Dermis blood vessel endothelial cell (primary cell): Measurements from ENCODE around the gene DCLRE1B. TPM values are rescaled to one million over a fixed set of nuclear protein-coding genes. Genes with fewer than 3 reads are reported as not detected.
A peak's percentile ranks its signal among the peaks of the same experiment; 100 is the strongest.

Experiments used
- DNase-seq: peaks from one replicate; pipeline ENCODE4 v3.0.0; 2010
- total RNA-seq: library from RNA; depleted of rRNA; stranded (reverse); fragments of >200 nt; gene quantifications from 2 replicates; pipeline ENCODE4 v1.2.3, GENCODE V29; 2014

Gene DCLRE1B
- total RNA-seq, 1 donor from 2014 or later = 2.4 TPM

DNA sequence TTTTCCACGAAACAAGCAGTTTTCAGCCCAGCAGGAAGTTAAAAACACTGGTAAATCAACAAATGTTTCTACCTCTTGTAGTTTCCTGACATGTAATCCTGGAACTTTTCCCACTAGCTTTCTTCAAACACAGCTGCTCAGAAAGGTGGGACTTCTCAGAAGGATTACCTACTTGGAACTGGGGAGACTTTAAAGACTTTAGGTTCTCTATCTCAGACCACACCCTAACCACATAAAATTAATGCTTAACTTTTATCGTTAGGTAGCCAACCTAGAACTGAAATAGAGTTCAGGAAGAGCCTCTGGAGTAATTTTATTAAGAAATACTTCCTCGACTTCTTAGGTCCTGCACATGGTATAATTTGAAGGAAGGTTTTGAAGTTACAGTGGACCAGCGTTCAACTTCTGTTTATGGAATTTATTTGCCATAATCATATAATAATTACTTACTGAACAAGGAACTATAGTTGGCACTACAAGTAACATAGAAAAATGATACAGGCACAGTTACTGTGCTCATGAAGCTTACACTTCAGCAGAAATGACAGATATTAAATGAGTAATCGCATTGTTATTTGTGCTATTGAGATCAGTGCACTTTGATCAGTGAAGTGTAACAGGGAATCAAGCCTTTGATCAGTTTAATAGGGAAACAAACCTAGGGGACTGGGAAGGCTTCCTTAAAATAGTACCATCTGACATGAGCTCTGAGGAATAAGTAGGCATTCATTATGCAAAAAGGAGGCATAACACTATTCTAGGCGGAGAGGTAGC is 17.5 kb upstream of the DCLRE1B start, which contains the start of gene BCL2L15:
TSS of gene BCL2L15 (minus strand) at position 180 of the 774 bp plus-strand sequence. CDS start 206 bp downstream, outside the sequence.
- no peak for DNase-seq

DNA sequence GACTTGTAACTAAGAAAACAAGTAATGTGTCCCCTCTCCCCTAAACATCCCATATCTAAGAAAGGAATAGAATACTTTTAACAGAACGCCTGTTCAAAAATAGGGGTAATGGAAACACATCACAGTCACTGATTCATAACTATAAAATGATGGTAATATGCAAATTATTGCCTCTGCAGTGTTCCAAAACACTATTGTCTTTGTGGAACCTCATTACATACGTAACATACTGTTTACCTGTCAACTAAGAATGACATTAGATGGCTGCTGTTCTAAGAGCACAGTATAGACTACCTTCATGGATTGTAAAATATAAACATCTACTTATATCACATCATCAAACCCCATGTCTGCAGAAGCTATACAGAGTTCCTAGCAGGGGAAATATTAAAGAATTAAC is 14.3 kb upstream of the DCLRE1B start:
- no peak for DNase-seq

- no peak for DNase-seq
Measured at GRCh38 chr1:113891631-113892220, 13.4 kb upstream of the DCLRE1B start.

DNA sequence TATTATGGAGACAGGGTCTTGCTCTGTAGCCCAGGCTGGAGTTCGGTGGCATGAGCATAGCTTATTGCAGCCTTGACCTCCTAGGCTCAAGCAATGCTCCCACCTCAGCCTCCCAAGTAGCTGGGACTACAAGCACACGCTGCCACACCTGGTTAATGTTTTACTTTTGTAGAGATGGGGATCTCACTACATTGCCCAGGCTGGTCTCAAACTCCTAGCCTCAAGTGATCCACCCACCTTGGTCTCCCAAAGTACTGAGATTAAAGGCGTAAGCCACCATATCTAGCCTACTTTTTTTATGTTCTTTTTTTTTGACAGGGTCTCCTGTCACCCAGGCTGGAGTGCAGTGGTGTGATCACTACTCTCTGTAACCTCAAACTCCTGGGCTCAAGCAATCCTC is 11.9 kb upstream of the DCLRE1B start:
- DNase-seq = no peak

GRCh38 chr1:113895098-113895497 is 10.0 kb upstream of the DCLRE1B start:
- DNase-seq = no peak

- peak; percentile 13 for DNase-seq
Measured at GRCh38 chr1:113895961-113896360, 9.2 kb upstream of the DCLRE1B start.

DNA sequence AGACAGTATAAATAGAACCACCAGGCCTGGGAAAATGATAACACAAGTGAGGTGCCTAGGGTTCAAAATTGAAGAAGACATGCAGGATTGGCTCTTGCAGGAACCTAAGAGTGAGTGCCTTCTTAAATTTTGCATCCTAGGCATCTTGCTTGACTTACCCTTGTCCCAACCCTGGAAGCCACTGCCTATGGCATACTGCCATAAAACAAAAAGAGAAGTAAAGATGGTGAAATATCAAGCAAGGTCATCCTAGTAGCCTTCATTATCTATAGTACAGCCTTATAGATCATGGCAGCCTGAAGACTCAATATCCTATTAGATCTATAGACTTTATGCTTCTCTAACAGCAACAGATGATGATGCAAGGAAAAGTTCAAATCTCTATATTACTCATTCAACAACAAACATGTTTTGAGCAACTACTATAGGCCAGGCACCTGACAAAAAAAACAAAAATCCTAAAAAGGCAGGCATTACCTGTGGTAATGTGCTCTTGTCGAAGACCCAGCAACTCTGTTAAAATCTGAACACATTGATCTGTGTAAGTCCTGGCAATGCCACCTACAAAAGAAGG is 6.8 kb upstream of the DCLRE1B start:
- no peak for DNase-seq

DNA sequence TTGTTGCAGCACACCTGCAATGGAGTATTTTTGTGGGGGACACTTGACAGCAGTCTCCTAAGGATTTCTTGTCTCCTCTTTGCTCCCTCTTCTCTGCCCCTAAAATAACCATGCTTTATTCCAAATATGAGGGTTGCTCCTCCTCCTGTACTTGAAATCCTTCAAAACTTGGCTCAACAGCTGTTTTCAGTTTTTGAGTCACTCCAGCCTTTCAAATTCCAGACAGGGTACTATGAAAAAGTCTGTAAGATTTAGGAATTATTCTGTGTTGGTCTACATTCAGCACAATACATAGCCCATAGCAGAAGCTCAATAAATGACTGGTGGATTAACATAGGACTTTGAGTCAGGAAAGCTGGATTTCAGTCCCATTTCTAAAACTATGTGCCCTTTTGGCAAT is 6.0 kb upstream of the DCLRE1B start:
- DNase-seq = no peak

- DNase-seq = no peak
Measured at GRCh38 chr1:113901191-113901590, 3.9 kb upstream of the DCLRE1B start.

DNA sequence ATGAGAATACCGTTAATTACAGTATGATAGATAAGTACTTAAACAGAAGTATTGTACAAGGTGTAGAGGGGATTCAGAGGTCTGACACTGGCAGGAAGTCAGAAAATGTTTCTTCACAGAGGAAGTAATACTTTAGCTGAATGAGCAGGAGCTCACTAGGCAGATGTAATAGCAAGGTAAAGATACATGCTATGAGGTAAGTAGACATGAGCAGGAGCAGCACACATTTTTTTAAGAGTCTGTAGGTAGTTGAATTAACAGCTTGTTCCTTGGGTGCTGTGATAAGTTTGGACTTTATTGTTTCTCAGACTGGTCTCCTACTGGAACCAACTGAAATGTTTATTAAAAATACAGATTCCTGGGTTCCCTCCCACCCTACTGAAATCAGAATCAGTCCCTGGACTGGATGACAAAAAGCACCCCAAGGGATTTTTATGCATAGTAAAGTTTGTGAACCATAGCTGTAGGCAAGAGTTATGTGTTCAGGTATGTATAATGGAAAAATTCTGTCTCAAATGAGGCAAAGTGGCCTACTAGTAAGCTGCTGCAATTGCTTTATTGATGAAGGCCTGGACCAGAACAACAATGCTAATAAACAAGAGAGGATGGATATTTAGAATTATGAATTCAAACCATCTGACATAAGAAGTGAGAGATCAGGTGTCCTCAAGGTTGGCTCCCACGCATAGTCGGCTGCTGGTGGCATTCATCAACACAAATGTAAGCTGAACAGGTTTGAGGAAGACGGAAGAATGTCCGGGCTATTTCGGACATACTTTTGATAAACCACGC is 1.4 kb upstream of the DCLRE1B start:
- DNase-seq = no peak

- DNase-seq = no peak
Measured at GRCh38 chr1:113904293-113904673, 843 bp upstream of the DCLRE1B start.

- DNase-seq = peak; percentile 27
Measured at GRCh38 chr1:113905435-113905861, 322 bp downstream of the DCLRE1B start.

DNA sequence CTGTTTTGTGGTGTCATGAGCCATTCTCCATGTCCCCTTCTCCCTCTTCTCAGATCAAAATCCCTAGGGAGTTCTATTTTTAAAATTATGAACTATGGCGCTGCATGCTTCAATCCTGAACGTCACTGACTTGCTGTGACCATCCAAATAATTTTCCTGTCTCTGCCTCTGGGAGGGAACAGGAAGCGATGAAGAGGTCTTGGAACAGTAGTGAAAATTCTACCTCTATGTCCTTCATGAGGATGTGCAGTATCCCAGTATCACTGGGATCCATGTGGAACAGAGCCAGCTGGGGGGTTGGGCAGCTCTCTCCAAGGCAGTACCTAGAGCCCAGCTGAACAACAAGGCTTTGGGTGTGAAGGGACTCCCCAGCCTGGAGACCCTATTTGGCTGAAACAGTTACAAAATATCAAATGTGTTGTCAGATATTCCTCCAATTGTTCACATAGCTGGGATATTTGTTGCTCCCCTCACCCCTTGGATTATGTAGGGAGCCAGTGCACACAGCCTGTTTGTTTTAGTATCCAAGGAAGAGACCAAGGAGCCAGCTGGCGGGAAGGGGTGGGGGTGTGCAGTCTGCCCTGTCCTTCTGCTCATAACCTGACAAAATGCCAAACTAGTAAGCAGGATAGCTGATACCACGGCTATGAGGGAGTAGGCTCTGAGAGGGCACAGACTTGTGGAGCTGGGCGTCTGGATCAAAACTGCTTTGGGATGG is 7.6 kb downstream of the DCLRE1B start:
- DNase-seq = peak; percentile 68

- DNase-seq = no peak
Measured at GRCh38 chr1:113913312-113913668, 8.2 kb downstream of the DCLRE1B start.

- no peak for DNase-seq
Measured at GRCh38 chr1:113913887-113914664, 8.9 kb downstream of the DCLRE1B start.

DNA sequence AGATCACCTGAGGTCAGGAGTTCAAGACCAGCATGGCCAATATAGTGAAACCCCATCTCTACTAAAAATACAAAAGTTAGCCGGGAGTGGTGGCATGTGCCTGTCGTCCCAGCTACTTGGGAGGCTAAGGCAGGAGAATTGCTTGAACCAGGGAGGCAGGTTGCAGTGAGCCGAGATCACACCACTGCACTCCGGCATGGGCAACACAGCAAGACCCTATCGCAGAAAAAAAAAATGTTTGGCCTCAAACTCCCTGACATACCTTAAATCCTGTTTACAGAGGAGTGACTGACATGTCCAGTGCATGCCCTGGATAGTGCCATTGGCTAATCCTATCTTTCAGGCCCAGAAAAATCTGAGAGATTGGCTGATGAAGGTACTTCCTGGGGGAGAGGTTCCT is 11.8 kb downstream of the DCLRE1B start:
- no peak for DNase-seq

GRCh38 chr1:113917400-113918082 is 12.4 kb downstream of the DCLRE1B start:
- DNase-seq = no peak

DNA sequence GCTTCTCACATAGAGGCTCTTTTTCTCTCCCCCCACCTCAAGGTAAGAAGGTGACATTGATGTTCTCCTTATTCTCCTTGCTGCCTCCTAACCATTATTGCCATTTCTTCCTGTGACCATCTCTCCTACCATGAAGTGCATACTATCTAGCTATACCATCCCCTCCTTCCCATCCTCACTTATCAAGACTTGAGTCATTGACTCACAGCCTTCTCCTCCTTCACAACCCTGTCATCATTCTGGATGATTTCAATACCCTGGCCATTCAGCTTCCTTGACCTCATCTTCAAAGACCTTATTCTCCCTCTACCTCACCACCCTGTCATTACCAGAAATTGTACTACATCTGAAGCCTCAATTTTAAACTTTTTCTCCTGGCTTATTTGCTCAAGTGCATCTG is 13.1 kb downstream of the DCLRE1B start:
- DNase-seq = no peak

- DNase-seq = no peak
Measured at GRCh38 chr1:113922957-113923356, 17.8 kb downstream of the DCLRE1B start.

GRCh38 chr1:113924473-113924872 is 19.3 kb downstream of the DCLRE1B start:
- no peak for DNase-seq
